Mammary epithelial cell (primary cell): Measurements from ENCODE around the gene RAB11FIP4.

Experiments used
- CTCF ChIP-seq, 2 donors: IDR thresholded peaks in 1 of 2; conservative IDR thresholded peaks in 1 of 2; 2 replicates each; pipeline ENCODE4 v1.5.1; 2011 to 2012; ENCODE audit warnings: inconsistent platforms in 2 of 2, low read length in 2 of 2, mild to moderate bottlenecking in 2 of 2, control low read depth in 1 of 2, low read depth in 1 of 2; ENCODE audit not compliant: insufficient read depth in 1 of 2; ENCODE audit errors: extremely low read depth in 1 of 2
- EZH2 ChIP-seq: IDR thresholded peaks from 2 replicates; pipeline ENCODE4 v1.6.1; 2012; ENCODE audit warnings: low read length, inconsistent platforms, borderline replicate concordance

- TF ChIP-seq CTCF (conservative IDR thresholded peaks at IDR 0.05 in 1 of 2, IDR thresholded peaks at IDR 0.05 in 1 of 2; ENCODE audit: extremely low read depth in 1 of 2, insufficient read depth in 1 of 2, low read depth in 1 of 2, low read length in 2 of 2) (no peak), EZH2 (no peak)
Observed at GRCh38 chr17:31374094-31374447, 17.4 kb upstream of the RAB11FIP4 start.
